Brain microvascular endothelial cell (primary cell): ENCODE results near the gene MAPK12.

Experiments used
- DNase-seq: peaks from one replicate; pipeline ENCODE4 v3.0.0-alpha.2; 2020
- H3K27ac ChIP-seq: fragments of 250-450 bp; sonication (Bioruptor Pico); 2 replicates; pipeline ENCODE4 v1.5.1; 2020; ENCODE audit warnings: mild to moderate bottlenecking, moderate library complexity
- H3K27me3 ChIP-seq: fragments of 250-450 bp; sonication (Bioruptor Pico); replicated peaks from 2 replicates; pipeline ENCODE4 v1.5.1; 2020; ENCODE audit warnings: mild to moderate bottlenecking
- H3K36me3 ChIP-seq: fragments of 250-450 bp; sonication (Bioruptor Pico); replicated peaks from 2 replicates; pipeline ENCODE4 v1.5.1; 2020; ENCODE audit warnings: mild to moderate bottlenecking
- H3K4me3 ChIP-seq: 2 replicates; pipeline ENCODE4 v1.5.1; 2011; ENCODE audit warnings: low read depth, mild to moderate bottlenecking, control low read depth, low read length, moderate library complexity
- CTCF ChIP-seq: IDR thresholded peaks from 2 replicates; pipeline ENCODE4 v1.5.1; 2011; ENCODE audit warnings: low read depth, mild to moderate bottlenecking, moderate library complexity, low read length, control low read depth, inconsistent platforms; ENCODE audit errors: missing control alignments
- in situ Hi-C: cut with HindIII; loops from 2 replicates; pipeline ENCODE4 v1.10.0; 2017; ENCODE audit warnings: low sequenced_read_pairs, low pct_ligation_motif_present

MAPK12 gene

GRCh38 chr22:50281384-50281760 lies 19.9 kb upstream of the MAPK12 start:
- DNase-seq = no peak
- Histone ChIP-seq H3K27me3 (no peaks in the 10 kb centered on the region), H3K27ac (no peak overlapping the region), H3K4me3 (no peak overlapping the region), H3K36me3 (peaks cover 65% of the 10 kb centered on the region)
- TF ChIP-seq CTCF = no peak
- in situ Hi-C loops = no loop called here

- H3K36me3 ChIP-seq = peaks cover 63% of the 10 kb centered on the region
- in situ Hi-C loops = no loop called here
Measured at GRCh38 chr22:50280708-50281383, 19.4 kb upstream of the MAPK12 start.

GRCh38 chr22:50280022-50280707 lies 18.7 kb upstream of the MAPK12 start:
- Histone ChIP-seq H3K36me3 (peaks cover 68% of the 10 kb centered on the region), H3K27me3 (no peaks in the 10 kb centered on the region), H3K27ac (no peak overlapping the region), H3K4me3 (no peak overlapping the region)
- in situ Hi-C loops = no loop called here
- no peak for DNase-seq
- TF ChIP-seq CTCF = no peak

More at GRCh38 chr22:50280708-50281383, 19.4 kb upstream of the MAPK12 start:
- no peak for DNase-seq
- no peak for TF ChIP-seq CTCF
- Histone ChIP-seq H3K27ac (no peak overlapping the region), H3K4me3 (no peak overlapping the region), H3K27me3 (no peaks in the 10 kb centered on the region)

GRCh38 chr22:50278956-50279619 lies 17.6 kb upstream of the MAPK12 start:
- in situ Hi-C loops = no loop called here
- H3K36me3 ChIP-seq = peaks cover 74% of the 10 kb centered on the region
- DNase-seq = no peak
- no peak for TF ChIP-seq CTCF
- H3K4me3 ChIP-seq = no peak overlapping the region
- H3K27me3 ChIP-seq = no peaks in the 10 kb centered on the region
- no peak overlapping the region for H3K27ac ChIP-seq

GRCh38 chr22:50278461-50278860 lies 17.0 kb upstream of the MAPK12 start:
- no peaks in the 10 kb centered on the region for H3K27me3 ChIP-seq
- DNase-seq = no peak
- peaks cover 75% of the 10 kb centered on the region for H3K36me3 ChIP-seq
- no peak overlapping the region for H3K4me3 ChIP-seq
- H3K27ac ChIP-seq = no peak overlapping the region
- in situ Hi-C loops = no loop called here
- no peak for TF ChIP-seq CTCF
